Lung (tissue), 16 donors: ENCODE results near the gene CEACAM19. TPM values are rescaled to one million over a fixed set of nuclear protein-coding genes. Genes with fewer than 3 reads are reported as not detected.

Source experiments
- ATAC-seq: fragments of 200-7000 bp; cut with Tn5 transposase; one replicate; pipeline ENCODE4 v1.9.1; 2020; ENCODE audit warnings: moderate number of reproducible peaks; ENCODE audit not compliant: insufficient read depth, low FRiP score
- DNase-seq, 3 donors: peaks; one replicate each; pipeline ENCODE4 v3.0.0-alpha.2; 2013 to 2017
- H3K27ac ChIP-seq, 2 donors: one replicate each; pipeline ENCODE4 v1.5.1; 2013; ENCODE audit warnings: mild to moderate bottlenecking in 2 of 2, moderate library complexity in 2 of 2, control low read depth in 1 of 2, inconsistent platforms in 1 of 2, low read depth in 1 of 2, low read length in 1 of 2
- H3K27me3 ChIP-seq, 3 donors: one replicate each; pipeline ENCODE4 v1.5.1; 2013; ENCODE audit warnings: low read length in 2 of 3; ENCODE audit not compliant: control insufficient read depth in 3 of 3, insufficient read depth in 3 of 3
- H3K36me3 ChIP-seq, 4 donors: one replicate each; pipeline ENCODE4 v1.5.1; 2013; ENCODE audit warnings: low read length in 4 of 4, mild to moderate bottlenecking in 1 of 4, moderate library complexity in 1 of 4; ENCODE audit not compliant: control insufficient read depth in 4 of 4, insufficient read depth in 4 of 4
- H3K4me1 ChIP-seq, 5 donors: one replicate each; pipeline ENCODE4 v1.5.1; 2013; ENCODE audit warnings: low read length in 5 of 5, mild to moderate bottlenecking in 2 of 5, moderate library complexity in 1 of 5; ENCODE audit not compliant: control insufficient read depth in 5 of 5, insufficient read depth in 5 of 5
- H3K4me3 ChIP-seq: one replicate; pipeline ENCODE4 v1.5.1; 2013; ENCODE audit warnings: mild to moderate bottlenecking, control low read depth, moderate library complexity
- H3K9ac ChIP-seq, 2 donors: one replicate each; pipeline ENCODE4 v1.5.1; 2013; ENCODE audit warnings: low read length in 2 of 2, control low read depth in 1 of 2; ENCODE audit not compliant: insufficient read depth in 1 of 2
- H3K9me3 ChIP-seq, 4 donors: one replicate each; pipeline ENCODE4 v1.5.1; 2013; ENCODE audit warnings: low read length in 3 of 4, mild to moderate bottlenecking in 1 of 4, moderate library complexity in 1 of 4; ENCODE audit not compliant: control insufficient read depth in 4 of 4, insufficient read depth in 3 of 4
- WGBS, 2 donors: extraction: QIAGEN DNeasy Blood & Tissue Kit; methylation state at CpG; one replicate each; pipeline ENCODE4 v1.1.7; 2013; 5-methylcytosine and 5-hydroxymethylcytosine counted together
- long read RNA-seq, 5 donors: transcript quantifications; one replicate each; lab custom pipeline, GENCODE V29; 2026
- polyA plus RNA-seq, 2 donors: library from polyadenylated mRNA; stranded (reverse); fragments of 200-250 nt; gene quantifications; one replicate each; pipeline ENCODE4 v1.2.1, GENCODE V29; 2013
- total RNA-seq, 2 donors: library from RNA; depleted of rRNA in 1 of 2; stranded (reverse); fragments of >200 nt in 1 of 2; gene quantifications; one replicate each; pipeline ENCODE4 v1.2.1, GENCODE V29; 2014 to 2021
- TF ChIP-seq, protein P1 (sequence below): IDR thresholded peaks from 2 replicates; pipeline ENCODE4 v1.5.1; 2012; ENCODE audit warnings: mild to moderate bottlenecking; ENCODE audit errors: control extremely low read depth, extremely low read depth
- donor health status: control.
- donor health status: control.
- donor health status: Bipolar disorder and iron deficiency.
- donor health status: healthy.
- donor health status: DM: yes; HTN: yes; CAD: no.

The CEACAM19 gene, protein sequence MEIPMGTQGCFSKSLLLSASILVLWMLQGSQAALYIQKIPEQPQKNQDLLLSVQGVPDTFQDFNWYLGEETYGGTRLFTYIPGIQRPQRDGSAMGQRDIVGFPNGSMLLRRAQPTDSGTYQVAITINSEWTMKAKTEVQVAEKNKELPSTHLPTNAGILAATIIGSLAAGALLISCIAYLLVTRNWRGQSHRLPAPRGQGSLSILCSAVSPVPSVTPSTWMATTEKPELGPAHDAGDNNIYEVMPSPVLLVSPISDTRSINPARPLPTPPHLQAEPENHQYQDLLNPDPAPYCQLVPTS
- total RNA-seq = 1 to 10 TPM; 2.3 to 4.1 TPM
- 1 to 10 TPM; 4.7 to 8.3 TPM for polyA plus RNA-seq
- long read RNA-seq, donor 1 = 0 reads
- long read RNA-seq, donor 2, partial matches to known transcripts = 0 of 1 reads
- long read RNA-seq, donor 2, other reads (novel, unspliced or antisense) = 0 of 1 reads
- long read RNA-seq, donor 3, partial matches to known transcripts = 0 of 1 reads
- long read RNA-seq, donor 3, other reads (novel, unspliced or antisense) = 0 of 1 reads
- long read RNA-seq, donor 4 = 0 reads
- long read RNA-seq, donor 5 = 0 reads

DNA sequence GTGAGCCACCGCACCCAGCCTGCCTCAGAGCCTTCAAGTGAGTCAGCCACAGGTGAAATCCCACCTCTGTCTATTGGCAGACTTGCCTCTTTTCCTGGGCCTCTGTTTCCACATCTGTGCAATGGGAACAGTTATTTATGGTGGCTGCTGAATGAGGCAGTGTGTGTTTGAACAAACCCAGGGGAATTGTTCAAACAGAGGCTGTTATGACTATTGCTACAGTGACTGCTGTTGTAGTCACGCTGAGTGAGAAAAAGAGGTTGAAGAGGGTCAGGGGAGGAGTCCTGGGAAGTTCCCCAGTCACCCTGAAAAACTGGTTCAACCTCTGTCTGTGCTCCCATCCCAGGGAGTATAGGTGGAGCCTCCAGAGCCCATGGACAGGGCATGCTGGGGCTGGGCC lies at the start of gene CEACAM19:
CEACAM19 (plus strand) TSS at position 83 of the 400 bp plus-strand sequence. CDS start 450 bp downstream, outside the sequence.
- TF ChIP-seq, protein P1, sequence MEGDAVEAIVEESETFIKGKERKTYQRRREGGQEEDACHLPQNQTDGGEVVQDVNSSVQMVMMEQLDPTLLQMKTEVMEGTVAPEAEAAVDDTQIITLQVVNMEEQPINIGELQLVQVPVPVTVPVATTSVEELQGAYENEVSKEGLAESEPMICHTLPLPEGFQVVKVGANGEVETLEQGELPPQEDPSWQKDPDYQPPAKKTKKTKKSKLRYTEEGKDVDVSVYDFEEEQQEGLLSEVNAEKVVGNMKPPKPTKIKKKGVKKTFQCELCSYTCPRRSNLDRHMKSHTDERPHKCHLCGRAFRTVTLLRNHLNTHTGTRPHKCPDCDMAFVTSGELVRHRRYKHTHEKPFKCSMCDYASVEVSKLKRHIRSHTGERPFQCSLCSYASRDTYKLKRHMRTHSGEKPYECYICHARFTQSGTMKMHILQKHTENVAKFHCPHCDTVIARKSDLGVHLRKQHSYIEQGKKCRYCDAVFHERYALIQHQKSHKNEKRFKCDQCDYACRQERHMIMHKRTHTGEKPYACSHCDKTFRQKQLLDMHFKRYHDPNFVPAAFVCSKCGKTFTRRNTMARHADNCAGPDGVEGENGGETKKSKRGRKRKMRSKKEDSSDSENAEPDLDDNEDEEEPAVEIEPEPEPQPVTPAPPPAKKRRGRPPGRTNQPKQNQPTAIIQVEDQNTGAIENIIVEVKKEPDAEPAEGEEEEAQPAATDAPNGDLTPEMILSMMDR = no peak
- ATAC-seq = no peak
- no peaks in the 10 kb centered on the region for H3K36me3 ChIP-seq
- H3K4me1 ChIP-seq = no peaks in the 10 kb centered on the region
- no peaks in the 10 kb centered on the region for H3K27me3 ChIP-seq
- H3K4me3 ChIP-seq = no peak within 1 kb of the TSS
- no peaks in the 10 kb centered on the region for H3K9me3 ChIP-seq
- H3K27ac ChIP-seq = no peak within 1 kb of the TSS
- 75 to 90% methylated on average over 2 of the region's 2 CpGs for WGBS, 2 donors
- no peak for DNase-seq
- no peak within 1 kb of the TSS for H3K9ac ChIP-seq

DNA sequence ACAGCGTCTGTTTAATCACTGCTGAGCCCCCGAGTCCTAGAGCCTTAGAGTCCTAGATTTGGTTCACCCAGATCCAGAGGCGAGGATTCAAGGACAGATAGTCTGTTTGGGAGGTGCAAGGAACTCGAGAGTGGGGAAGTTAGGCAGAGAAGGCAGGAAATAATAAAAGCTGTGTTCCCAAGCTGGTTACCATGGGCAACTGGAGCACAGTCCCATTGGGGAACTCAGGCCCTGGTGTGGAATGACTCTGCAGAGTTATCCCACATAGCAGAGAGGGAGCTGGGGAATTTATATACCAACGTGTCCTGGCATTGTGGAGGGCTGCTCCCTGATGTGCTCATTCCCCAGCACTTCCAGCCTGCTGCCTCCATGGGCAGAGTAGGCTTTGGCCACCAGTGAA lies 48.2 kb upstream of the CEACAM19 start:
- no peaks in the 10 kb centered on the region for H3K27me3 ChIP-seq
- H3K9ac ChIP-seq = no peak overlapping the region
- no peaks in the 10 kb centered on the region for H3K9me3 ChIP-seq
- WGBS, 2 donors = 46 to 61% methylated on average over 5 of the region's 5 CpGs
- ATAC-seq (no peak), DNase-seq (peak in 2 of 3 donors; percentile 24 to 43)
- no peak overlapping the region for H3K4me3 ChIP-seq
- no peaks in the 10 kb centered on the region for H3K36me3 ChIP-seq
- H3K4me1 ChIP-seq = peaks cover 0 to 2% (median 0%) of the 10 kb centered on the region in 5 donors
- no peak overlapping the region for H3K27ac ChIP-seq
- TF ChIP-seq, protein P1 = no peak

DNA sequence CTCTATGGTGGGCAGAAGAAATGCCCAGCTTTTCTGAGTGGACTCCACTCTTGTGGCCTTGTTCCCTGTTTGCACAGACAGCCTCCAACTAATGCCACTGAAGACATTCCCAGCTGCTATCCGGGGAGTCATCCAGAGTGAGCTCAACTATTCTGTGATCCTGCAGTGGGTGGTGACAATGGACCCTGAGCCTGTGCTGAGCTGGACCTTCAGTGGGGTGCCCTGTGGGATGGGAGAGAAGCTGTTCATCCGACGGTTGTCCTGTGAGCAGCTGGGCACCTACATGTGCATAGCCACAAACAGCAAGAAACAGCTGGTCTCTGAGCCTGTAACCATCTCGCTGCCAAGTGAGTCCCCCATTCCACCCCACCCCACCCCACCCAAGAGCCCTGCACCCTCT lies 47.7 kb upstream of the CEACAM19 start:
- 91 to 93% methylated on average over 4 of the region's 4 CpGs for WGBS, 2 donors

More for the DNA sequence above, 47.7 kb upstream of the CEACAM19 start:
- H3K9ac ChIP-seq = no peak overlapping the region
- H3K27ac ChIP-seq = no peak overlapping the region
- no peaks in the 10 kb centered on the region for H3K9me3 ChIP-seq
- TF ChIP-seq, protein P1 = no peak
- H3K4me3 ChIP-seq = no peak overlapping the region
- no peaks in the 10 kb centered on the region for H3K36me3 ChIP-seq
- no peak for ATAC-seq
- DNase-seq = no peak
- H3K27me3 ChIP-seq = no peaks in the 10 kb centered on the region
- H3K4me1 ChIP-seq = peaks cover 0 to 2% (median 0%) of the 10 kb centered on the region in 5 donors
